Transverse colon (tissue), 4 donors: ENCODE data around the gene ALKBH3.

ENCODE experiments used
- CTCF ChIP-seq, 5 experiments: fragments of 200-600 bp in 3 of 5; fragments of 450-650 bp in 2 of 5; sonication (generic) in 3 of 5; IDR thresholded peaks; 1 replicate in 2 of 5; 2 replicates in 3 of 5; pipeline ENCODE4 v1.5.1; 2016 to 2017; ENCODE audit warnings: antibody characterized with exemption in 5 of 5, inconsistent platforms in 3 of 5, mild to moderate bottlenecking in 2 of 5, moderate library complexity in 1 of 5
- EP300 ChIP-seq: sonication (generic); formaldehyde crosslinking; IDR thresholded peaks from one replicate; pipeline ENCODE4 v1.6.1; 2017; ENCODE audit warnings: antibody characterized with exemption, low read depth
- POLR2A ChIP-seq: fragments of 450-650 bp; IDR thresholded peaks from one replicate; pipeline ENCODE4 v1.6.1; 2016; ENCODE audit warnings: antibody characterized with exemption, mild to moderate bottlenecking, moderate library complexity
- POLR2AphosphoS5 ChIP-seq, 3 donors: sonication (generic); formaldehyde crosslinking; IDR thresholded peaks; one replicate each; pipeline ENCODE4 v1.6.1; 2016; ENCODE audit warnings: antibody characterized with exemption in 3 of 3

GRCh38 chr11:43861141-43861540 lies 19.5 kb upstream of the ALKBH3 start:
- TF ChIP-seq POLR2AphosphoS5 (IDR thresholded peaks at IDR 0.05) (no peak), POLR2A (no peak), CTCF (IDR thresholded peaks at IDR 0.05) (no peak), EP300 (no peak)
